HL-60 (cell line): ENCODE results near the gene NIN.

ENCODE experiments used
- CTCF ChIP-seq: IDR thresholded peaks from one replicate; pipeline ENCODE4 v1.5.1; 2011; ENCODE audit warnings: low read length, control low read depth, inconsistent platforms; ENCODE audit not compliant: insufficient read depth
- GABPA ChIP-seq: IDR thresholded peaks from 2 replicates; pipeline ENCODE4 v1.6.1; 2012; ENCODE audit warnings: low read depth
- POLR2AphosphoS5 ChIP-seq: IDR thresholded peaks from 2 replicates; pipeline ENCODE4 v1.6.1; 2012; ENCODE audit warnings: low read depth
- REST ChIP-seq: IDR thresholded peaks from 2 replicates; pipeline ENCODE4 v1.6.1; 2012; ENCODE audit warnings: low read depth; ENCODE audit not compliant: insufficient replicate concordance
- SPI1 ChIP-seq: IDR thresholded peaks from 2 replicates; pipeline ENCODE4 v1.6.1; 2012; ENCODE audit warnings: low read depth, mild to moderate bottlenecking, borderline replicate concordance

- TF ChIP-seq CTCF (no peak), POLR2AphosphoS5 (no peak), REST (no peak), GABPA (no peak), SPI1 (no peak)
These were observed 18.8 kb downstream of the NIN start for GRCh38 chr14:50812180-50812579.
